Measurements from ENCODE around the gene OCA2. TPM values are rescaled to one million over a fixed set of nuclear protein-coding genes. Genes with fewer than 3 reads are reported as not detected.

The OCA2 gene
- total and polyA plus RNA-seq, 2 experiments from 2014 or later: not detected

GRCh38 chr15:28116521-28117431 is 17.7 kb upstream of the OCA2 start:
- Histone ChIP-seq H3F3A (ENCODE audit: insufficient read depth) (no peaks in the 10 kb centered on the region), H3K27ac (no peak overlapping the region), H3K27me3 (replicated peaks; ENCODE audit: insufficient read depth) (no peaks in the 10 kb centered on the region), H3K9me3 (ENCODE audit: low read depth) (no peaks in the 10 kb centered on the region), H3K36me3 (ENCODE audit: low read depth) (peaks cover 9% of the 10 kb centered on the region; the same call in 1 of the 2 replicates), H3K4me1 (ENCODE audit: insufficient read depth) (no peaks in the 10 kb centered on the region), H3K4me3 (no peak overlapping the region), H3K79me2 (ENCODE audit: insufficient read depth) (no peaks in the 10 kb centered on the region), H3K4me2 (ENCODE audit: unreplicated experiment) (no peak overlapping the region), H3K9me2 (ENCODE audit: insufficient read depth) (no peaks in the 10 kb centered on the region), H2AFZ (no peak overlapping the region), H4K20me1 (ENCODE audit: insufficient read depth) (no peaks in the 10 kb centered on the region), H3K9ac (no peak overlapping the region)
- DNase-seq: no peak
- no peak for TF ChIP-seq EZH2phosphoT487 (IDR thresholded peaks at IDR 0.05; ENCODE audit: insufficient read depth, low read depth)
- TF ChIP-seq EZH2 (IDR thresholded peaks at IDR 0.05; ENCODE audit: insufficient read depth, poor library complexity, severe bottlenecking): no peak
- in situ Hi-C loops (cut with MboI): no loop called here
- WGBS, 2 experiments (ENCODE audit: low coverage in 1 of 2, low lambda C conversion rate in 2 of 2, missing lambda C conversion rate in 2 of 2): 90 to 91% methylated on average over 42 of the region's 42 CpGs

GRCh38 chr15:28115871-28116270 is 16.8 kb upstream of the OCA2 start:
- Histone ChIP-seq H3K9me2 (ENCODE audit: insufficient read depth) (no peaks in the 10 kb centered on the region), H3K36me3 (ENCODE audit: low read depth) (peaks cover 12% of the 10 kb centered on the region; the same call in 1 of the 2 replicates), H3K27ac (no peak overlapping the region), H3K4me3 (no peak overlapping the region), H3K4me1 (ENCODE audit: insufficient read depth) (no peaks in the 10 kb centered on the region), H3K27me3 (replicated peaks; ENCODE audit: insufficient read depth) (no peaks in the 10 kb centered on the region), H3K9me3 (ENCODE audit: low read depth) (no peaks in the 10 kb centered on the region), H3K79me2 (ENCODE audit: insufficient read depth) (no peaks in the 10 kb centered on the region), H3K4me2 (ENCODE audit: unreplicated experiment) (no peak overlapping the region), H4K20me1 (ENCODE audit: insufficient read depth) (no peaks in the 10 kb centered on the region), H3K9ac (no peak overlapping the region), H2AFZ (no peak overlapping the region), H3F3A (ENCODE audit: insufficient read depth) (peaks cover 3% of the 10 kb centered on the region; the same call in 1 of the 2 replicates)
- 86 to 88% methylated on average over 13 of the region's 13 CpGs for WGBS, 2 experiments (ENCODE audit: low coverage in 1 of 2, low lambda C conversion rate in 2 of 2, missing lambda C conversion rate in 2 of 2)
- TF ChIP-seq EZH2 (IDR thresholded peaks at IDR 0.05; ENCODE audit: insufficient read depth, poor library complexity, severe bottlenecking): no peak
- in situ Hi-C loops (cut with MboI): no loop called here
- DNase-seq: no peak

GRCh38 chr15:28114721-28115622 is 15.9 kb upstream of the OCA2 start:
- H3K4me2 ChIP-seq (ENCODE audit: unreplicated experiment): no peak overlapping the region
- H3K4me3 ChIP-seq: no peak overlapping the region
- in situ Hi-C loops (cut with MboI): no loop called here
- TF ChIP-seq EZH2 (IDR thresholded peaks at IDR 0.05; ENCODE audit: insufficient read depth, poor library complexity, severe bottlenecking): no peak
- TF ChIP-seq EZH2phosphoT487 (IDR thresholded peaks at IDR 0.05; ENCODE audit: insufficient read depth, low read depth): no peak
- no peaks in the 10 kb centered on the region for H3K4me1 ChIP-seq (ENCODE audit: insufficient read depth)
- H3K9me2 ChIP-seq (ENCODE audit: insufficient read depth): no peaks in the 10 kb centered on the region
- peaks cover 7% of the 10 kb centered on the region; the same call in 1 of the 2 replicates for H3F3A ChIP-seq (ENCODE audit: insufficient read depth)
- DNase-seq: peak; percentile 41
- H3K9me3 ChIP-seq (ENCODE audit: low read depth): no peaks in the 10 kb centered on the region
- no peak overlapping the region for H3K27ac ChIP-seq
- no peaks in the 10 kb centered on the region for H4K20me1 ChIP-seq (ENCODE audit: insufficient read depth)
- H2AFZ ChIP-seq: no peak overlapping the region
- peaks cover 6% of the 10 kb centered on the region; the same call in 1 of the 2 replicates for H3K36me3 ChIP-seq (ENCODE audit: low read depth)
- 88 to 90% methylated on average over 23 of the region's 23 CpGs for WGBS, 2 experiments (ENCODE audit: low coverage in 1 of 2, low lambda C conversion rate in 2 of 2, missing lambda C conversion rate in 2 of 2)
- H3K9ac ChIP-seq: no peak overlapping the region
- H3K27me3 ChIP-seq (replicated peaks; ENCODE audit: insufficient read depth): no peaks in the 10 kb centered on the region
- no peaks in the 10 kb centered on the region for H3K79me2 ChIP-seq (ENCODE audit: insufficient read depth)

- no peak for DNase-seq
- H3K9ac ChIP-seq: no peak overlapping the region
- H3K4me1 ChIP-seq (ENCODE audit: insufficient read depth): no peaks in the 10 kb centered on the region
- in situ Hi-C loops (cut with MboI): no loop called here
- no peak overlapping the region for H2AFZ ChIP-seq
- H4K20me1 ChIP-seq (ENCODE audit: insufficient read depth): no peaks in the 10 kb centered on the region
- no peak overlapping the region for H3K27ac ChIP-seq
- no peak for TF ChIP-seq EZH2phosphoT487 (IDR thresholded peaks at IDR 0.05; ENCODE audit: insufficient read depth, low read depth)
- TF ChIP-seq EZH2 (IDR thresholded peaks at IDR 0.05; ENCODE audit: insufficient read depth, poor library complexity, severe bottlenecking): no peak
- H3K27me3 ChIP-seq (replicated peaks; ENCODE audit: insufficient read depth): no peaks in the 10 kb centered on the region
- peaks cover 6% of the 10 kb centered on the region; the same call in 1 of the 2 replicates for H3K36me3 ChIP-seq (ENCODE audit: low read depth)
- no peaks in the 10 kb centered on the region for H3K79me2 ChIP-seq (ENCODE audit: insufficient read depth)
- H3K9me3 ChIP-seq (ENCODE audit: low read depth): no peaks in the 10 kb centered on the region
- H3K4me2 ChIP-seq (ENCODE audit: unreplicated experiment): no peak overlapping the region
- H3K9me2 ChIP-seq (ENCODE audit: insufficient read depth): no peaks in the 10 kb centered on the region
- H3K4me3 ChIP-seq: no peak overlapping the region
- H3F3A ChIP-seq (ENCODE audit: insufficient read depth): peaks cover 7% of the 10 kb centered on the region; the same call in 1 of the 2 replicates
- WGBS, 2 experiments (ENCODE audit: low coverage in 1 of 2, low lambda C conversion rate in 2 of 2, missing lambda C conversion rate in 2 of 2): 98% methylated on average over 4 of the region's 4 CpGs
These were observed 15.0 kb upstream of the OCA2 start for GRCh38 chr15:28114114-28114455.

Data from GM23248 (cell line).